ENCODE data around the gene CLDN2.
"Not testable (repeated sequence)": the region's sequence is repeated elsewhere in the genome, so short reads cannot be mapped to it uniquely, and the experiment has no call there.

CLDN2 gene

DNA sequence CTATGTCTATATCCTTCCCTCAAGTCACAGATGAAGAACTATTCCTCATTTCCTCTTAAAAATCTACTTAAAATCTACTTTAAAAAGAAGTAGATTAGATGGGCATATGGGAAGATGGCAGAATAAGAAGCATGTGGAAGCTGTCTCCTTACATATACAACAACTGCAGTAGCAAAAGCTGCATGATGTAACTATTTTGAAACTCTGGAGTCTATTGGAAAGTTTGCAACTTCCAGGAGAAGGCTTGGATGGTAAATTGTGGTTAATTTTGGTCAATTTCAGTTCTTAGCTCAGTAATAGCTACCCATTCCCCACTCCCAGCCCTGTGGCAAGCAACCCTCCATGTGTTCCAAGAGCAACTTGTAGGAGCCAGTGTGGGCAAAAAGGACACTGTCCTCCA is 42.9 kb downstream of the CLDN2 start:
- no peak for DNase-seq (ENCODE audit: low spot score)

GRCh38 chrX:106964290-106964689 is 44.1 kb downstream of the CLDN2 start:
- DNase-seq (ENCODE audit: low spot score): no peak

GRCh38 chrX:106966547-106966946 is 46.3 kb downstream of the CLDN2 start:
- DNase-seq (ENCODE audit: low spot score): not testable (repeated sequence)

DNA sequence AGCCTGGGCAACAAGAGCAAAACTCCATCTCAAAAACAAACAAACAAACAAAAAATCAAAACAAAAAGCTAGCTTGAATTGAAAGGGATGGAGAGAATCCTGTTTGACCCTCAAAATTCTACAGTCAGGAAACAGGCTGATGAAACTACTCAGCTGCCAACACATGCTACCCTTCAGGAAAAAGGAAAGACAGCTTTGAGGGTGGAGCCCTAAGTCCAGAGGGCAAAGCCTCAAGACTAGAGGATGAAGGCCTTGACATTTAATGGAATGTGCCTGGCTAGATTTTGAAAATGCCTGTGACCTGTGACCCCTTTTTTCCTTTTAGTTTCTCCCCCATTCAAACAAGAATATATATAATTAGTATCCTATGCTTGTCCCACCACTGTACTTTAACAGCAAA is 52.7 kb downstream of the CLDN2 start:
- DNase-seq (ENCODE audit: low spot score): no peak

DNA sequence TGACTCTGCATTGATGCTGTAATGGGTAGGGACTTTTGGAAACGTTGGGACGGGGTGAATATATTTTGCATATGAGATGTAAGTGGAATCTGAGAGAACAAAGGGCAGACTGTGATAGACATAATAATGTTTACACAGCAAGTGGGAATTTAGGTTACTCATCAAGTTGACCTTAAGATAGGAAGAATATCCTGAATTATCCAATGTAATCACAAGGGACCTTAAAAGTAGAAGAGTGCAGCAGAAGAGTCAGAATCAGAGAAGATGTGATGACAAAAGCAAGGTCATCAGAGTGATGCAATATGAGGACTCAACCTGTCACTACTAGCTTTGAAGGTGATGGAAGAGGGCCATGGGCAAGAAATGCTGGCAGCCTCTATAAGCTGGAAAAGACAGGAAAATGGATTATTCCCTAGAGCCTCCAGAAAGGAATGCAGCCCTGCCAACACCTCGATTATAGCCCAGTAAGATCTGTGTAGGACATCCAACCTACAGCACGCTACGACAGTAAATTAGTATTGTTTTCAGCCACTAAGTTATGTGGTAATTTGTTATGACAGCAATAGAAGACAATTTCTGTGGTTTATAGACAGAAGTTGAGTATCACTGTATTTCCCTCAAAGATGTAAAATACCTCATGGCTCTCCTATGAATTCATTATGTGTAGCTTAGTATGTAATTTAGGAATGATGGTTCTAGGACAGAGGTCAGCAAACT is 53.4 kb downstream of the CLDN2 start:
- DNase-seq (ENCODE audit: low spot score): no peak

- DNase-seq (ENCODE audit: low spot score): no peak
These were observed 56.2 kb downstream of the CLDN2 start for GRCh38 chrX:106976416-106976815.

Data from D341Med (cell line).